DOHH2 (cell line): ENCODE results near the gene BTF3L4.

Experiments used
- EZH2phosphoT487 ChIP-seq: fragments of 200-600 bp; sonication (generic); IDR thresholded peaks from 2 replicates; pipeline ENCODE4 v1.6.1; 2017; ENCODE audit warnings: borderline replicate concordance, mild to moderate bottlenecking, antibody characterized with exemption, low read length, moderate library complexity, mixed read lengths
- TF ChIP-seq, protein P1 (sequence below): fragments of 200-600 bp; sonication (generic); IDR thresholded peaks from one replicate; pipeline ENCODE4 v1.5.1; 2014; ENCODE audit warnings: antibody characterized with exemption, mild to moderate bottlenecking, low read depth, low read length; ENCODE audit not compliant: poor library complexity, severe bottlenecking

DNA sequence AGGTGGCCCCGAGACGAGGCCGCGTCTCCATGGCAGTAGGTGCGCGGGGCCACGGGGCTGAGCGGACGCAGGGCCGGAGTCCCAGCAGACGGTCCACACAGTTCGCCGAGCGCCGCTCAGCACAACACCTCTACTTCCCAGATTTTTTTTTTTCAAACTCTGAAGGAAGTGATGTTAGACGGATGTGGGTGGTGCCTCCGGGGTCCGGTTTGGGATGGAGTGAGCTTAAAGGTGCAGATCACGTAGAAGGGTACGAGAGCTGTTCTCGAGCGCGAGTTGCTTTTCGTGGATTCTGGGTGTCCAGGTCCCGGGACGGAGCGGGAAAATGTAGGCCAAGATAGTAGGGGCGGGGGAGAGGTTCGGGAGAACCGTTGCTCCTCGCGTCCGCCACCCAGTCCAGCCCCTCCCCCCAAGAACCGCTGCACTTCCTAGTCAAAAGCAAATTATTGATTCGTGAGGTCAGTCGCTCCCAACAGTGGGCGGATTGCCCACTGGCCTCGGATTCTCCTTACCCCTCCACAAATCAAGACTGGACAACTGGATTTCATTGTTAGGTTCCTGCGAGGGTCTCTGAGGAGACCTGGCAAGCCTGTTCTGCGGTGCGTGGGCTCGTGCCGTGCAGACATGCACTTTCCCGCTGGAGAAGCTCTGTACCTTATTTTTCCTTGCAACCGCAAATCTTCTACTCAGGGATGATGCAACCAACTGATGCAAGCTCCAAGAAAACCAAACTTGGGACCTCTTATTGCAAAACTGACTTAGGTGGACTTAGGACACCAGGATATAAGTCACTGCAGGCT lies 829 bp upstream of the BTF3L4 start, which contains the start of gene TXNDC12:
- TF ChIP-seq, protein P1, sequence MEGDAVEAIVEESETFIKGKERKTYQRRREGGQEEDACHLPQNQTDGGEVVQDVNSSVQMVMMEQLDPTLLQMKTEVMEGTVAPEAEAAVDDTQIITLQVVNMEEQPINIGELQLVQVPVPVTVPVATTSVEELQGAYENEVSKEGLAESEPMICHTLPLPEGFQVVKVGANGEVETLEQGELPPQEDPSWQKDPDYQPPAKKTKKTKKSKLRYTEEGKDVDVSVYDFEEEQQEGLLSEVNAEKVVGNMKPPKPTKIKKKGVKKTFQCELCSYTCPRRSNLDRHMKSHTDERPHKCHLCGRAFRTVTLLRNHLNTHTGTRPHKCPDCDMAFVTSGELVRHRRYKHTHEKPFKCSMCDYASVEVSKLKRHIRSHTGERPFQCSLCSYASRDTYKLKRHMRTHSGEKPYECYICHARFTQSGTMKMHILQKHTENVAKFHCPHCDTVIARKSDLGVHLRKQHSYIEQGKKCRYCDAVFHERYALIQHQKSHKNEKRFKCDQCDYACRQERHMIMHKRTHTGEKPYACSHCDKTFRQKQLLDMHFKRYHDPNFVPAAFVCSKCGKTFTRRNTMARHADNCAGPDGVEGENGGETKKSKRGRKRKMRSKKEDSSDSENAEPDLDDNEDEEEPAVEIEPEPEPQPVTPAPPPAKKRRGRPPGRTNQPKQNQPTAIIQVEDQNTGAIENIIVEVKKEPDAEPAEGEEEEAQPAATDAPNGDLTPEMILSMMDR = no peak
- no peak for TF ChIP-seq EZH2phosphoT487
